ENCODE data around the gene COL5A1.

COL5A1 gene

GRCh38 chr9:134773842-134774241 is 132.2 kb downstream of the COL5A1 start:
- Mint-ChIP-seq H3K36me3 (ENCODE audit: low read depth) (peaks cover 2% of the 10 kb centered on the region), H3K4me1 (peaks cover 30% of the 10 kb centered on the region), H3K9me3 (no peaks in the 10 kb centered on the region), H3K4me3 (no peak overlapping the region), H3K27ac (no peak overlapping the region), H3K27me3 (ENCODE audit: low read depth) (no peaks in the 10 kb centered on the region)
- no peak for TF ChIP-seq CTCF (IDR thresholded peaks at IDR 0.05; ENCODE audit: unreplicated experiment in 3 of 3)

- no peak for TF ChIP-seq CTCF (IDR thresholded peaks at IDR 0.05; ENCODE audit: unreplicated experiment in 3 of 3)
Measured at GRCh38 chr9:134774410-134774809, 132.8 kb downstream of the COL5A1 start.

GRCh38 chr9:134775081-134775951 is 133.7 kb downstream of the COL5A1 start:
- H3K27me3 Mint-ChIP-seq (ENCODE audit: low read depth): no peaks in the 10 kb centered on the region
- H3K4me1 Mint-ChIP-seq: peaks cover 30% of the 10 kb centered on the region
- TF ChIP-seq CTCF (IDR thresholded peaks at IDR 0.05; ENCODE audit: unreplicated experiment in 3 of 3): no peak
- no peaks in the 10 kb centered on the region for H3K36me3 Mint-ChIP-seq (ENCODE audit: low read depth)
- H3K27ac Mint-ChIP-seq: peak overlapping the region; percentile 64 to 88 (median 88)
- no peaks in the 10 kb centered on the region for H3K9me3 Mint-ChIP-seq
- no peak overlapping the region for H3K4me3 Mint-ChIP-seq

More at GRCh38 chr9:134774410-134774809, 132.8 kb downstream of the COL5A1 start:
- Mint-ChIP-seq H3K27ac (no peak overlapping the region), H3K27me3 (ENCODE audit: low read depth) (no peaks in the 10 kb centered on the region), H3K9me3 (no peaks in the 10 kb centered on the region), H3K36me3 (ENCODE audit: low read depth) (no peaks in the 10 kb centered on the region), H3K4me1 (peaks cover 30% of the 10 kb centered on the region), H3K4me3 (no peak overlapping the region)

- no peaks in the 10 kb centered on the region for H3K9me3 Mint-ChIP-seq
- no peaks in the 10 kb centered on the region for H3K27me3 Mint-ChIP-seq (ENCODE audit: low read depth)
- peak overlapping the region; percentile 64 to 88 (median 88) for H3K27ac Mint-ChIP-seq
- peaks cover 25% of the 10 kb centered on the region for H3K4me1 Mint-ChIP-seq
- H3K4me3 Mint-ChIP-seq: no peak overlapping the region
- H3K36me3 Mint-ChIP-seq (ENCODE audit: low read depth): no peaks in the 10 kb centered on the region
- no peak for TF ChIP-seq CTCF (IDR thresholded peaks at IDR 0.05; ENCODE audit: unreplicated experiment in 3 of 3)
Measured at GRCh38 chr9:134776080-134776796, 134.6 kb downstream of the COL5A1 start.

GRCh38 chr9:134777153-134777552 is 135.6 kb downstream of the COL5A1 start:
- Mint-ChIP-seq H3K9me3 (no peaks in the 10 kb centered on the region), H3K27ac (no peak overlapping the region), H3K4me1 (peaks cover 20% of the 10 kb centered on the region), H3K4me3 (no peak overlapping the region), H3K27me3 (ENCODE audit: low read depth) (no peaks in the 10 kb centered on the region), H3K36me3 (ENCODE audit: low read depth) (no peaks in the 10 kb centered on the region)
- no peak for TF ChIP-seq CTCF (IDR thresholded peaks at IDR 0.05; ENCODE audit: unreplicated experiment in 3 of 3)

Data from nephron (organoid).